Measurements from ENCODE around the gene AGFG2. TPM values are rescaled to one million over a fixed set of nuclear protein-coding genes. Genes with fewer than 3 reads are reported as not detected.

The AGFG2 gene
- total RNA-seq, 2 donors from 2014 or later, result 20.4 to 24.6 TPM

- intact Hi-C loops (cut with DNase I), result no loop called here
- TF ChIP-seq POLR2A (IDR thresholded peaks at IDR 0.05) (peak in 1 of 3 donors; percentile 55), CTCF (IDR thresholded peaks at IDR 0.05) (peak; percentile 14 to 54 (median 35))
- Histone ChIP-seq H3K4me3 (no peak overlapping the region), H3K9me3 (no peaks in the 10 kb centered on the region), H3K36me3 (replicated peaks in 1 of 2; ENCODE audit: insufficient read depth in 1 of 2, low read depth in 2 of 2) (no peaks in the 10 kb centered on the region), H3K27ac (peak overlapping the region; percentile 18 to 84 (median 83)), H3K4me1 (peaks cover 54% of the 10 kb centered on the region), H3K27me3 (no peaks in the 10 kb centered on the region)
- DNase-seq (peak; percentile 61 to 77 (median 72)), ATAC-seq (peak; percentile 31)
- 50 to 66% methylated on average over 20 to 34 of the region's 36 CpGs for WGBS, 2 donors
Measured at GRCh38 chr7:100568896-100569844, 30.2 kb downstream of the AGFG2 start.

GRCh38 chr7:100570954-100571828 is 32.2 kb downstream of the AGFG2 start:
- WGBS, 2 donors, result 73 to 83% methylated on average over 7 to 25 of the region's 26 CpGs
- no peak overlapping the region for H3K4me3 ChIP-seq
- DNase-seq (peak in 2 of 4 donors; percentile 37 to 40), ATAC-seq (no peak)
- TF ChIP-seq CTCF (IDR thresholded peaks at IDR 0.05), result no peak
- intact Hi-C loops (cut with DNase I), result no loop called here
- H3K27ac ChIP-seq, result peak overlapping the region in 2 of 4 donors; percentile 13 to 44
- peaks cover 52% of the 10 kb centered on the region for H3K4me1 ChIP-seq
- no peaks in the 10 kb centered on the region for H3K9me3 ChIP-seq
- H3K36me3 ChIP-seq (replicated peaks in 1 of 2; ENCODE audit: insufficient read depth in 1 of 2, low read depth in 2 of 2), result peaks cover 0 to 11% of the 10 kb centered on the region in 2 donors
- H3K27me3 ChIP-seq, result no peaks in the 10 kb centered on the region

- TF ChIP-seq POLR2A (IDR thresholded peaks at IDR 0.05), result no peak
- peaks cover 0 to 14% of the 10 kb centered on the region in 2 donors for H3K36me3 ChIP-seq (replicated peaks in 1 of 2; ENCODE audit: insufficient read depth in 1 of 2, low read depth in 2 of 2)
- peak overlapping the region in 1 of 4 donors; percentile 44 for H3K27ac ChIP-seq
- intact Hi-C loops (cut with DNase I), result no loop called here
- DNase-seq, result no peak
- H3K27me3 ChIP-seq, result no peaks in the 10 kb centered on the region
- WGBS, 2 donors, result 81 to 93% methylated on average over 2 of the region's 2 CpGs
- no peak for ATAC-seq
- H3K4me1 ChIP-seq, result peaks cover 46% of the 10 kb centered on the region
- no peak overlapping the region for H3K4me3 ChIP-seq
- no peaks in the 10 kb centered on the region for H3K9me3 ChIP-seq
Measured at GRCh38 chr7:100571829-100572116, 32.8 kb downstream of the AGFG2 start.

GRCh38 chr7:100572281-100572948 is 33.4 kb downstream of the AGFG2 start:
- no peak for DNase-seq
- Histone ChIP-seq H3K27ac (no peak overlapping the region), H3K9me3 (no peaks in the 10 kb centered on the region), H3K36me3 (replicated peaks in 1 of 2; ENCODE audit: insufficient read depth in 1 of 2, low read depth in 2 of 2) (peaks cover 2 to 14% of the 10 kb centered on the region in 2 donors), H3K27me3 (no peaks in the 10 kb centered on the region), H3K4me3 (no peak overlapping the region), H3K4me1 (peaks cover 40% of the 10 kb centered on the region)
- intact Hi-C loops (cut with DNase I), result no loop called here
- TF ChIP-seq POLR2A (IDR thresholded peaks at IDR 0.05), result no peak
- TF ChIP-seq CTCF (IDR thresholded peaks at IDR 0.05), result no peak
- 73 to 77% methylated on average over 7 to 17 of the region's 20 CpGs for WGBS, 2 donors
- no peak for ATAC-seq
